Hepatocyte (in vitro differentiated cells): ENCODE measurements around the gene ZBTB7A. TPM values are rescaled to one million over a fixed set of nuclear protein-coding genes. Genes with fewer than 3 reads are reported as not detected.

ENCODE experiments used
- DNase-seq: peaks from one replicate; pipeline ENCODE4 v3.0.0-alpha.2; 2016; ENCODE audit warnings: low spot score
- H2AFZ ChIP-seq: fragments of 200-600 bp; sonication (generic); 2 replicates; pipeline ENCODE4 v1.6.0; 2016; ENCODE audit warnings: antibody characterized with exemption, mild to moderate bottlenecking
- H3K27ac ChIP-seq: fragments of 200-600 bp; sonication (generic); 2 replicates; pipeline ENCODE4 v1.5.1; 2016; ENCODE audit warnings: mild to moderate bottlenecking
- H3K27me3 ChIP-seq: fragments of 200-600 bp; sonication (generic); 2 replicates; pipeline ENCODE4 v1.6.1; 2016
- H3K36me3 ChIP-seq: fragments of 200-600 bp; sonication (generic); replicated peaks from 2 replicates; pipeline ENCODE4 v1.5.1; 2016; ENCODE audit warnings: low read depth; ENCODE audit not compliant: insufficient read depth
- H3K4me1 ChIP-seq: fragments of 200-600 bp; sonication (generic); 2 replicates; pipeline ENCODE4 v1.5.1; 2016; ENCODE audit warnings: mild to moderate bottlenecking, moderate library complexity; ENCODE audit not compliant: insufficient read depth
- H3K4me2 ChIP-seq: fragments of 200-600 bp; sonication (generic); 2 replicates; pipeline ENCODE4 v1.6.0; 2016
- H3K4me3 ChIP-seq: fragments of 200-600 bp; sonication (generic); 2 replicates; pipeline ENCODE4 v1.5.1; 2016; ENCODE audit warnings: mild to moderate bottlenecking
- H3K79me2 ChIP-seq: fragments of 200-600 bp; sonication (generic); 2 replicates; pipeline ENCODE4 v1.6.0; 2017; ENCODE audit warnings: mild to moderate bottlenecking
- H3K9me2 ChIP-seq: fragments of 200-600 bp; sonication (generic); replicated peaks from 2 replicates; pipeline ENCODE4 v1.6.0; 2017; ENCODE audit warnings: mild to moderate bottlenecking; ENCODE audit not compliant: insufficient read depth
- H3K9me3 ChIP-seq: fragments of 200-600 bp; sonication (generic); 2 replicates; pipeline ENCODE4 v1.5.1; 2016; ENCODE audit warnings: low read depth, mild to moderate bottlenecking
- H4K20me1 ChIP-seq: fragments of 200-600 bp; sonication (generic); 2 replicates; pipeline ENCODE4 v1.6.0; 2016; ENCODE audit warnings: mild to moderate bottlenecking; ENCODE audit not compliant: insufficient read depth, poor library complexity, severe bottlenecking
- CTCF ChIP-seq: fragments of 200-600 bp; sonication (generic); IDR thresholded peaks from 2 replicates; pipeline ENCODE4 v1.5.1; 2016; ENCODE audit warnings: antibody characterized with exemption, mild to moderate bottlenecking; ENCODE audit not compliant: poor library complexity
- EZH2 ChIP-seq: fragments of 200-600 bp; sonication (generic); IDR thresholded peaks from 2 replicates; pipeline ENCODE4 v1.6.1; 2016; ENCODE audit warnings: antibody characterized with exemption, mild to moderate bottlenecking, borderline replicate concordance
- EZH2phosphoT487 ChIP-seq: fragments of 200-600 bp; sonication (generic); IDR thresholded peaks from one replicate; pipeline ENCODE4 v1.6.1; 2018; ENCODE audit warnings: antibody characterized with exemption, mild to moderate bottlenecking, low read depth, moderate library complexity; ENCODE audit not compliant: unreplicated experiment, severe bottlenecking
- WGBS: methylation state at CpG from one replicate; pipeline ENCODE4 v1.1.6; 2016; ENCODE audit warnings: low lambda C conversion rate; ENCODE audit errors: missing lambda C conversion rate; 5-methylcytosine and 5-hydroxymethylcytosine counted together
- polyA plus RNA-seq: library from polyadenylated mRNA; unstranded; fragments of >200 nt; fragmentation: Nextera tagmentation; extraction: Ambion mirVana; gene quantifications from 2 replicates; pipeline ENCODE4 v1.2.1, GENCODE V29; 2016
- total RNA-seq: library from RNA; depleted of rRNA; stranded (reverse); fragments of >200 nt; gene quantifications from 2 replicates; pipeline ENCODE4 v1.2.3, GENCODE V29; 2014

ZBTB7A gene
- total and polyA plus RNA-seq, 2 experiments from 2014 or later: 23.3 to 46.1 TPM

DNA sequence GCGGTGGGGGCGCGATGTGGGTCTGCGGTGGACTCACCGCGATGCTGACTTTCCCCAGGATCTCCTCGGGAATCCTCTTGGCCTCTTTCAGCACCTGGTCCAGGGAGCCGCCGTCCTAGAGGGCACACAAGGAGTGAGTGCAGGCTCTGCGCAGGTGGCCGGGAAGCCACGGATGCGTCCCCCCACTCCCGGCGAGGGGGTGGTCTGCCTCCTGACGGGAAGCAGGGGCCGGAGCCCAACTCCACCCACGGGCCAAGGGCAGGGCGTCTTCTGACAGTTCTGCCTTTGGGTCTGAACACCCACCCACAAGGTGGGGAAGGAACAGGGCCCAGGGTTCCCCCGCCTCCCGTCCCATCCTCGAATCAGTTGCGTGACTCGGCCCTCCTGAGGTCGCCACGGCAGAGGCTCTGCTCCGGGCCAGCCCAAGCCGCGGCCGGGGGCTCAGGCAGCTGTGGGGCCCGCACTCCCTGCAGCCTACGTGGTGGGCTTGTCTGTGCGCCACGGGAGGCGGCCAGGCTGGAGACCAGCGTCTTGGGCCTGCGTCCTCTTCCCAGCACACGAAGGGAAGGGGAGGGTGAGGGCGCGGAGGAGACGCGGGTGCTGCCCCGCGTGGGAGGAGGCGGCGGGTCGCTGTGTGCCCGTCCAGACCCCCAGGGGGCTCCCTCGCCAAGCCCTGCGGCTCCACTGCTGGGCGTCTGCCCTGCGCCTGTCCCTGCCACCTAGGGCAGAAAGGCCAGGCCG is 35.8 kb upstream of the ZBTB7A start:
- Histone ChIP-seq H3K27ac (no peak overlapping the region), H3K36me3 (no peaks in the 10 kb centered on the region), H2AFZ (no peak overlapping the region), H3K79me2 (no peaks in the 10 kb centered on the region), H3K4me2 (no peak overlapping the region), H3K9me3 (no peaks in the 10 kb centered on the region), H4K20me1 (no peaks in the 10 kb centered on the region), H3K4me3 (no peak overlapping the region), H3K9me2 (no peaks in the 10 kb centered on the region), H3K4me1 (no peaks in the 10 kb centered on the region), H3K27me3 (no peaks in the 10 kb centered on the region)
- DNase-seq: no peak
- no peak for TF ChIP-seq CTCF
- no peak for TF ChIP-seq EZH2phosphoT487
- TF ChIP-seq EZH2: no peak
- 97% methylated on average over 43 of the region's 53 CpGs for WGBS

DNA sequence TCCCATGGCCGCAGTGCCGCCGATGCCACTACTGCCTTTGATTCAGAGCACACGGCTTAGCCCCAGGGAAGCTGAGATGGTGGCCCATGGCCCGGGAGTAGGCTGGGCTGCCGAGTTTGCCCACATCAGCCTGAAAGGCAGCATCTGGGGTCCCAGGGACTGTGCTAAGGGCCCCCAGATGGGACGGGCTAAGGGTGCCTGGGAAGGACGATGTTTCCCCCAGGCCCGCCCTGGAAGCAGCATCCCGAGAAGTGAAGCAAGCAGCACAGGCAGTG is 34.7 kb upstream of the ZBTB7A start:
- Histone ChIP-seq H3K4me3 (no peak overlapping the region), H2AFZ (no peak overlapping the region), H3K79me2 (no peaks in the 10 kb centered on the region), H4K20me1 (no peaks in the 10 kb centered on the region), H3K4me2 (no peak overlapping the region), H3K27me3 (no peaks in the 10 kb centered on the region), H3K4me1 (no peaks in the 10 kb centered on the region), H3K27ac (no peak overlapping the region), H3K9me2 (no peaks in the 10 kb centered on the region), H3K36me3 (no peaks in the 10 kb centered on the region), H3K9me3 (no peaks in the 10 kb centered on the region)
- DNase-seq: no peak
- WGBS: 97% methylated on average over 10 of the region's 10 CpGs
- no peak for TF ChIP-seq EZH2phosphoT487
- TF ChIP-seq EZH2: no peak
- TF ChIP-seq CTCF: no peak

DNA sequence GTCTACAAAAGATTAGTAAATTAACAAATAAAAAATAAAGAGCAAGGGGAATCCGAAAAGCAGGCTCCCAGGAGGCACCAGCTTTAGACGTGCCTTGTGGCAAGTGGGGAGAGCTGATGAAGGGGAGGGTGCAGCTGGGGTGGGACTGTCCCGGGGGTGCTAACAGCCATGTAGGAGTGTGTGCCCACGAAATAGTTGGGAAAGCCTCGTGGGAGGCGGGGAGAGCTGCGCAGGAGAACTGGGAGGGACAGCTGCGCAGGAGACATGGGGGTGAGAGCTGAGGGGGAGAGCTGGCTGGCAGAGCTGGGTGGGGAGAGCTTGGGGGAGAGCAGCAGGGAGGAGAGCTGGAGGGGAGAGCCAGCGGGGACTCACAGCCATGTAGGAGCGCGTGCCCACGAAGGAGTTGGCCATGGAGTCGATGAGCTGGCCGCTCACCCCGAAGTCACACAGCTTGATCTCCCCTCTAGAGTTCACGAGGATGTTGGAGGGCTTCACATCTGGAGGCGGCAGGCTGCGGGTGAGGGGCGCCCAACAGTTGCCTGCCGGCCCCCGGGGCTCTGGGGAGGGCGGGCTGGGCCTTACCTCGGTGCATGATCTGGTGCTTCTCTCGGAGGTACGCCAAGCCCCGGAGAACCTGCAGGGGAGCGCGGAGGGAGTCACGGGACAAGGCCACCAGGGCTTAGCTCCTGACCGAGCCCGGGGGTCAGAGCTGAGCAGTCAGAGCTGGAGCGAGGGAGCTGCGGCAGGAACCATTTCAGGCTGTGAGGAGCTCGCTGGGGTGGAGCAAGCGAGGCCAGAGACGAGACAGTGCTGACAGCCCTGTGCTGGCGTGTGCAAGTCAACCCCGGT is 34.2 kb upstream of the ZBTB7A start:
- H3K79me2 ChIP-seq: no peaks in the 10 kb centered on the region
- no peaks in the 10 kb centered on the region for H3K9me3 ChIP-seq
- H3K9me2 ChIP-seq: no peaks in the 10 kb centered on the region
- no peak overlapping the region for H2AFZ ChIP-seq
- DNase-seq: no peak
- no peak for TF ChIP-seq CTCF
- 96% methylated on average over 36 of the region's 38 CpGs for WGBS
- no peaks in the 10 kb centered on the region for H3K4me1 ChIP-seq
- H3K27ac ChIP-seq: no peak overlapping the region
- no peaks in the 10 kb centered on the region for H3K27me3 ChIP-seq
- H4K20me1 ChIP-seq: no peaks in the 10 kb centered on the region
- no peaks in the 10 kb centered on the region for H3K36me3 ChIP-seq
- no peak overlapping the region for H3K4me2 ChIP-seq
- H3K4me3 ChIP-seq: no peak overlapping the region
